Transverse colon (tissue), 4 donors: Measurements from ENCODE around the gene GABBR2. TPM values are rescaled to one million over a fixed set of nuclear protein-coding genes. Genes with fewer than 3 reads are reported as not detected.

Source experiments
- DNase-seq: peaks from one replicate; pipeline ENCODE4 v3.0.0-alpha.2; 2019
- H3K27ac ChIP-seq, 4 donors: fragments of 200-600 bp; sonication (generic); 2 replicates each; pipeline ENCODE4 v1.5.1; 2016 to 2018; ENCODE audit warnings: inconsistent platforms in 4 of 4
- H3K27me3 ChIP-seq: fragments of 200-600 bp; sonication (generic); 2 replicates; pipeline ENCODE4 v1.5.1; 2017; ENCODE audit warnings: inconsistent platforms
- H3K36me3 ChIP-seq, 4 donors: fragments of 200-600 bp; sonication (generic); 2 replicates each; pipeline ENCODE4 v1.5.1; 2017 to 2019; ENCODE audit warnings: inconsistent platforms in 4 of 4
- H3K4me1 ChIP-seq, 4 donors: fragments of 200-600 bp; sonication (generic); 2 replicates each; pipeline ENCODE4 v1.5.1; 2017 to 2020; ENCODE audit warnings: inconsistent platforms in 4 of 4
- H3K4me3 ChIP-seq, 4 donors: fragments of 200-600 bp; sonication (generic); 1 replicate in 1 of 4; 2 replicates in 3 of 4; pipeline versions ENCODE4 v1.5.1 to v1.6.1; 2017 to 2019; ENCODE audit warnings: inconsistent platforms in 4 of 4
- H3K9me3 ChIP-seq, 2 donors: fragments of 200-600 bp; sonication (generic); 2 replicates each; pipeline ENCODE4 v1.5.1; 2017 to 2019; ENCODE audit warnings: inconsistent platforms in 2 of 2
- CTCF ChIP-seq, 5 experiments: fragments of 200-600 bp in 3 of 5; fragments of 450-650 bp in 2 of 5; sonication (generic) in 3 of 5; IDR thresholded peaks; 1 replicate in 2 of 5; 2 replicates in 3 of 5; pipeline ENCODE4 v1.5.1; 2016 to 2017; ENCODE audit warnings: antibody characterized with exemption in 5 of 5, inconsistent platforms in 3 of 5, mild to moderate bottlenecking in 2 of 5, moderate library complexity in 1 of 5
- EP300 ChIP-seq: sonication (generic); formaldehyde crosslinking; IDR thresholded peaks from one replicate; pipeline ENCODE4 v1.6.1; 2017; ENCODE audit warnings: antibody characterized with exemption, low read depth
- POLR2A ChIP-seq: fragments of 450-650 bp; IDR thresholded peaks from one replicate; pipeline ENCODE4 v1.6.1; 2016; ENCODE audit warnings: antibody characterized with exemption, mild to moderate bottlenecking, moderate library complexity
- POLR2AphosphoS5 ChIP-seq, 3 donors: sonication (generic); formaldehyde crosslinking; IDR thresholded peaks; one replicate each; pipeline ENCODE4 v1.6.1; 2016; ENCODE audit warnings: antibody characterized with exemption in 3 of 3
- WGBS, 2 donors: methylation state at CpG; one replicate each; pipeline ENCODE4 v1.1.5; 2018; ENCODE audit warnings: low coverage in 1 of 2; 5-methylcytosine and 5-hydroxymethylcytosine counted together
- in situ Hi-C, 4 donors: fragments of 200-750 bp; cut with MboI; loops; one replicate each; pipeline versions ENCODE4 v1.15.0 to v1.15.1; 2017; ENCODE audit warnings: low sequenced_read_pairs in 3 of 4, low pct_ligation_motif_present in 1 of 4, low pct_unique_long_range_greater_than_20kb in 1 of 4
- intact Hi-C: fragments of 100-400 bp; cut with DNase I; formaldehyde crosslinking; loops from one replicate; pipeline ENCODE4 v1.15.1; 2023; ENCODE audit warnings: low total_unique reads
- total RNA-seq, 4 donors: library from RNA; depleted of rRNA; stranded (reverse); fragments of >200 nt; gene quantifications; one replicate each; pipeline ENCODE4 v1.1.0, GENCODE V29; 2016

Gene GABBR2
- total RNA-seq, 4 donors from 2014 or later, result not detected

- intact Hi-C loops (loop anchor here (5.0 kb wide), 1 partner anchor 43 kb away; no protein-coding TSS in a partner anchor), in situ Hi-C loops (loop anchor here in 1 of 4 donors (25.0 kb wide), 1 partner anchor 568 kb away; no protein-coding TSS in a partner anchor)
- no peaks in the 10 kb centered on the region for H3K4me1 ChIP-seq
- no peaks in the 10 kb centered on the region for H3K36me3 ChIP-seq
- H3K27me3 ChIP-seq, result peaks cover 31% of the 10 kb centered on the region
- H3K9me3 ChIP-seq, result no peaks in the 10 kb centered on the region
- no peak for TF ChIP-seq POLR2A
- TF ChIP-seq POLR2AphosphoS5 (IDR thresholded peaks at IDR 0.05), result no peak
- TF ChIP-seq EP300, result no peak
- TF ChIP-seq CTCF (IDR thresholded peaks at IDR 0.05), result no peak
- WGBS, 2 donors, result 56% methylated on average over 2 of the region's 2 CpGs; no CpG with 5 or more reads in 1 of the 2 donors
- H3K27ac ChIP-seq, result no peak overlapping the region
- no peak overlapping the region for H3K4me3 ChIP-seq
- DNase-seq, result no peak
These were observed 428.6 kb downstream of the GABBR2 start for GRCh38 chr9:98280162-98280561.

GRCh38 chr9:98276907-98277469 lies 431.7 kb downstream of the GABBR2 start:
- WGBS, 2 donors, result 71 to 73% methylated on average over 10 of the region's 10 CpGs
- H3K27ac ChIP-seq, result no peak overlapping the region
- peaks cover 34% of the 10 kb centered on the region for H3K27me3 ChIP-seq
- H3K4me3 ChIP-seq, result no peak overlapping the region
- H3K4me1 ChIP-seq, result no peaks in the 10 kb centered on the region
- no peaks in the 10 kb centered on the region for H3K9me3 ChIP-seq
- no peak for DNase-seq
- TF ChIP-seq EP300, result no peak
- no peak for TF ChIP-seq POLR2A
- no peak for TF ChIP-seq CTCF (IDR thresholded peaks at IDR 0.05)
- TF ChIP-seq POLR2AphosphoS5 (IDR thresholded peaks at IDR 0.05), result no peak
- intact Hi-C loops, result no loop called here
- in situ Hi-C loops, result loop anchor here in 1 of 4 donors (25.0 kb wide), 1 partner anchor 565 kb away; no protein-coding TSS in a partner anchor
- H3K36me3 ChIP-seq, result no peaks in the 10 kb centered on the region

- in situ Hi-C loops (loop anchor here in 1 of 4 donors (25.0 kb wide), 1 partner anchor 563 kb away; no protein-coding TSS in a partner anchor), intact Hi-C loops (no loop called here)
- no peak overlapping the region for H3K4me3 ChIP-seq
- H3K9me3 ChIP-seq, result no peaks in the 10 kb centered on the region
- H3K4me1 ChIP-seq, result no peaks in the 10 kb centered on the region
- no peak for DNase-seq
- peaks cover 32% of the 10 kb centered on the region for H3K27me3 ChIP-seq
- WGBS, 2 donors, result 81 to 95% methylated on average over 2 of the region's 2 CpGs
- H3K27ac ChIP-seq, result no peak overlapping the region
- H3K36me3 ChIP-seq, result no peaks in the 10 kb centered on the region
- no peak for TF ChIP-seq EP300
- TF ChIP-seq POLR2AphosphoS5 (IDR thresholded peaks at IDR 0.05), result no peak
- TF ChIP-seq CTCF (IDR thresholded peaks at IDR 0.05), result no peak
- TF ChIP-seq POLR2A, result no peak
These were observed 433.6 kb downstream of the GABBR2 start for GRCh38 chr9:98275159-98275558.

GRCh38 chr9:98272083-98272482 lies 436.7 kb downstream of the GABBR2 start:
- no peaks in the 10 kb centered on the region for H3K9me3 ChIP-seq
- TF ChIP-seq POLR2A (no peak), EP300 (no peak), CTCF (IDR thresholded peaks at IDR 0.05) (no peak), POLR2AphosphoS5 (IDR thresholded peaks at IDR 0.05) (no peak)
- no peaks in the 10 kb centered on the region for H3K4me1 ChIP-seq
- in situ Hi-C loops, result loop anchor here in 3 of 4 donors (25.0 kb wide), 3 partner anchors 185 to 560 kb away; partner anchors contain the start of gene TRMO (in 2 of the 3)
- 92 to 93% methylated on average over 3 of the region's 3 CpGs for WGBS, 2 donors
- no peaks in the 10 kb centered on the region for H3K36me3 ChIP-seq
- no peak overlapping the region for H3K4me3 ChIP-seq
- H3K27ac ChIP-seq, result no peak overlapping the region
- intact Hi-C loops, result no loop called here
- H3K27me3 ChIP-seq, result peaks cover 18% of the 10 kb centered on the region
- no peak for DNase-seq
